Stimulated activated naive CD8-positive, alpha-beta T cell treated with anti-CD3 and anti-CD28 coated beads, Interleukin-15, amount 100 ng/mL, for 72 hours (primary cell): Measurements from ENCODE around the gene BCL2L11.

Experiments used
- ATAC-seq: fragments of 150-1000 bp; cut with Tn5 transposase; 2 replicates; pipeline ENCODE4 v1.10.0; 2021; ENCODE audit warnings: mild to moderate bottlenecking, moderate library complexity
- DNase-seq, 2 donors: peaks; one replicate each; pipeline ENCODE4 v3.0.0; 2021 to 2022
- H3K27ac Mint-ChIP-seq, 2 donors: one replicate each; pipeline ENCODE4 v1.8.0; 2022; ENCODE audit warnings: mild to moderate bottlenecking in 2 of 2, mixed read lengths in 2 of 2, moderate library complexity in 2 of 2
- H3K27me3 Mint-ChIP-seq: one replicate; pipeline ENCODE4 v1.8.0; 2022; ENCODE audit warnings: mixed read lengths
- H3K4me1 Mint-ChIP-seq: one replicate; pipeline ENCODE4 v1.8.0; 2022; ENCODE audit warnings: mild to moderate bottlenecking, mixed read lengths
- H3K4me3 Mint-ChIP-seq, 2 donors: one replicate each; pipeline ENCODE4 v1.8.0; 2022; ENCODE audit warnings: mild to moderate bottlenecking in 2 of 2, mixed read lengths in 2 of 2, moderate library complexity in 1 of 2
- H3K9me3 Mint-ChIP-seq, 2 donors: one replicate each; pipeline ENCODE4 v1.8.0; 2022; ENCODE audit warnings: mixed read lengths in 2 of 2

The BCL2L11 gene

DNA sequence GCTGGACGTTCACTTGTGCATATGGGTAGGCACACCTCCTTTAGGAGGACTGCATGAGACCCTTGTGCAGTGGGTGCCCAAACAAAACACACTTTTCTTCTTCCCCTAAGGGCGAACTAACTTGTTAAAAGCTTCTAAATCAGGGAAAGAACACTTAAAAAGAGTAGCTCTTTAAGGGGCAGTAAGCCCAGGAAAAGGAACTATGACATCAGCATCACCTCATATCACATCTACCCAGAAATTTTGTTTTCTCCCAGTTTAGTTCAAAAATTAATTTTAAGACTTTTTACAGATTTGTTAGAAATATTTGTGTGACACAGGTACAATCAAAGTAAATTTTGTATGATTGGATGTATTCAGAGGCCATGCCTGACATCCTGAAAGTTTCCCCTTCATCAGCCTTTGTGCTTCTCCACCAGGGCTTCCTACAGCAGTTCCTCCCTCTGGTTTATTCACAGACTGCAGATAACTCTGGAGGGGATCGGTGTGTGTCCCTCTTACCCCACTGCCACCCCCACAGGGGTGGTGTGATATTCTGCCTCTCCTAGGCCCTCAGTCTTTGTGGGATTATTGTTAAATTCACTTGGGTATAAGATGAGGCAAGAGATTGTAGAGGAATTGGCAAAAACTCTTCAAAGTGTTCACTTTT lies 27.6 kb downstream of the BCL2L11 start:
- ATAC-seq: no peak

DNA sequence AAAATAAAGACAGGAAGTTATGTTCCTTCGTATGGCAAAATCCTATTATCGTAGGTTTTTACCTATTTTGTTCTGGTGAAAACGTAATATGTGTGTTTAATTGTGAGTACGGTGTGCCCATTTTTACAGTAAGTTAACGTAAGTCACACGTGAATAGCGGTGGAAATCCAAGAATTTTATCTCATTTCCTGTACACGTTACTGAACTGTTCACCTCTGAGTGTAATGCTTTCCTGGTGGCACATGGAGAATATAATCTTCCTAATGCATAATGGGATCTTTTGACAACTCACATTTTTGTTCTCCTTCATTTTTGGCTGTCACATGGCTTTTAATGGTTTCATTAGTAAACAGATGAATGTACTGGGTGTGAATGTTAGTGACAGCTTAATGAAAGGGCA lies 28.2 kb downstream of the BCL2L11 start:
- ATAC-seq: no peak
- no peaks in the 10 kb centered on the region for H3K9me3 Mint-ChIP-seq
- no peaks in the 10 kb centered on the region for H3K27me3 Mint-ChIP-seq
- H3K4me1 Mint-ChIP-seq: peaks cover 45% of the 10 kb centered on the region
- no peak for DNase-seq
- no peak overlapping the region for H3K27ac Mint-ChIP-seq
- H3K4me3 Mint-ChIP-seq: no peak overlapping the region

More for the DNA sequence above, 27.6 kb downstream of the BCL2L11 start:
- Mint-ChIP-seq H3K9me3 (no peaks in the 10 kb centered on the region), H3K27me3 (no peaks in the 10 kb centered on the region), H3K4me1 (peaks cover 46% of the 10 kb centered on the region), H3K27ac (no peak overlapping the region), H3K4me3 (no peak overlapping the region)
- no peak for DNase-seq

DNA sequence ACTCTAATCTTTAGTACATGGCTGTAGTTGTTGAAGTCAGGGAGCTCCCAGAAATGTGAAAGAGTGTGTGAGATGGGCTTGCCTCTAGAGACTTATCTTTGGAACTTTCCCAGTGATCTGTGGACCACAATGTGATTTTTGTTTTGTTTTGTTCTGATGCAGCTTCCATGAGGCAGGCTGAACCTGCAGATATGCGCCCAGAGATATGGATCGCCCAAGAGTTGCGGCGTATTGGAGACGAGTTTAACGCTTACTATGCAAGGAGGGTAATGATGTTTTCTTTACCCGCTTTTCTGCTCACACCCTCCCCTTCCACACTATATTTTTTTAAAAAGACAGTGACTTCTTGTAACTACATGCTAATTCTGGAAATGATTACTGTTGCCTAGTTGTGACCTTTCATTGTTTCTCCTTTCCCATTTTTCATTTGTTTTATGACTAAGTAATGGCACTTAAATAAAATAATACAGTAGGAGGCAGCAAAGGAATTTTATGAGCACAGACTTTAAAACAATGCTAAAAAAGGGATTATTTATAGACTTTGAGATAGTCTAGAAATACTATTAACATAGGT lies 29.3 kb downstream of the BCL2L11 start:
- Mint-ChIP-seq H3K27ac (no peak overlapping the region), H3K4me3 (no peak overlapping the region), H3K27me3 (no peaks in the 10 kb centered on the region), H3K9me3 (no peaks in the 10 kb centered on the region), H3K4me1 (peaks cover 45% of the 10 kb centered on the region)
- DNase-seq (no peak), ATAC-seq (no peak)

DNA sequence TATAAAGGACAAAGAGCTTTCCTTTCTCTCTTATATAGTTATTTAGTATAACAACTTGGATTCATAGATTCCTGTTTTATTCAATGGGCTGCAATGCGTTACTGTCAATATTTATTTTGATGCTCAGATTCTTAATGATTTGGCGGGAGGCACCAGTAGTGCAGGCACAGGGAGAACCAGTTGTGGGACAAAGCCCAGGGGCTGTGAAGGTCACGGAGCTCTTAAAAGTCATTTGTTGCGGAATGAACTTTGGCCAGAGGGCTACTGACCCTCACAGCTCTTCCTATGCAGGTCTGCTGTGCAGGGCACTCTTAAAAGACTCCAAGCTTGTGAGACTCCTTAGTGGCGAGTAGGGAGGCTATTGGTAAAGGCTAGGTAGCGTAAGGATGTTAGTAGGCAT lies 34.0 kb downstream of the BCL2L11 start:
- H3K27ac Mint-ChIP-seq: no peak overlapping the region
- H3K4me1 Mint-ChIP-seq: peaks cover 55% of the 10 kb centered on the region
- H3K27me3 Mint-ChIP-seq: no peaks in the 10 kb centered on the region
- ATAC-seq (no peak), DNase-seq (no peak)
- H3K4me3 Mint-ChIP-seq: no peak overlapping the region
- no peaks in the 10 kb centered on the region for H3K9me3 Mint-ChIP-seq

DNA sequence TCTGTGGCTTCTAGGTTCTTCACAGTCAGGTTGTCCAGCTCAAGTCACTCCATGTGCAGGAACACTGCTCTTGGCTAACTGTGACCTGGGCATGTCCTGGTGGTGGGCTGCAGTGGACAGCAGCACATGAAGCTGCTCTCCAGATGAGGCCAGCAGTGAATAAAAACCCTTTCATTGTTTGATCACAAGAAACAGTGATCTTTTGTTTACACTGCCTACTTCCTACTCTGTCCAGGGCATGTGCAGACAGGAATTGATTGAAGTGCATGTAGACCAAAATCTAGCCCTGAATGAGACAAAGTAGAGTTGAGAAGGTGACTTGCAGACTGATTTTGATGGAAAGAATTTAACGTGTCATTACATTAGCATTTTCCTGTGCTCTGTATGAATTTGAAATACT lies 34.9 kb downstream of the BCL2L11 start:
- ATAC-seq (no peak), DNase-seq (no peak)
- H3K4me1 Mint-ChIP-seq: peaks cover 57% of the 10 kb centered on the region
- no peak overlapping the region for H3K4me3 Mint-ChIP-seq
- no peak overlapping the region for H3K27ac Mint-ChIP-seq
- no peaks in the 10 kb centered on the region for H3K27me3 Mint-ChIP-seq
- H3K9me3 Mint-ChIP-seq: no peaks in the 10 kb centered on the region

DNA sequence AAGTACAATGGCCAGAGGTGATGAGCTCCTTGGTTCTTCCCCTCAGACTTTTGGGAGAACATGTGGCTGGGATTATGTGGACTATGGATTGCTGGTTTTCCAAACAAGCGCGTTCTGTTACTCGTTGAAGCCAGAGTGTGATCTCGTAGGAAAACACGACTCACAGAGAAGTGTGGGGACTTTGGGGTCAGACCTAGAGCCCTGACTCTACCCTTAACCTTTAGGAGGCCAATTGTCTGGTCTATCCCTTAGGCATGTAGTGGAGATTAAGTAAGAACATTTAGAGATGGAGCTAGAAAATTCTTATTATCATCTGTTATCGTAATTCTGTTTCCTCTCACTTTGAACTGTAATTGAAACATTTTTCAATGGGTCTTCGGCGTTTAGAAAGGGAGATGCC lies 35.8 kb downstream of the BCL2L11 start:
- Mint-ChIP-seq H3K4me1 (peaks cover 59% of the 10 kb centered on the region), H3K27me3 (no peaks in the 10 kb centered on the region), H3K27ac (no peak overlapping the region), H3K4me3 (peak overlapping the region in 1 of 2 donors; percentile 48), H3K9me3 (no peaks in the 10 kb centered on the region)
- ATAC-seq: no peak
- DNase-seq: no peak

DNA sequence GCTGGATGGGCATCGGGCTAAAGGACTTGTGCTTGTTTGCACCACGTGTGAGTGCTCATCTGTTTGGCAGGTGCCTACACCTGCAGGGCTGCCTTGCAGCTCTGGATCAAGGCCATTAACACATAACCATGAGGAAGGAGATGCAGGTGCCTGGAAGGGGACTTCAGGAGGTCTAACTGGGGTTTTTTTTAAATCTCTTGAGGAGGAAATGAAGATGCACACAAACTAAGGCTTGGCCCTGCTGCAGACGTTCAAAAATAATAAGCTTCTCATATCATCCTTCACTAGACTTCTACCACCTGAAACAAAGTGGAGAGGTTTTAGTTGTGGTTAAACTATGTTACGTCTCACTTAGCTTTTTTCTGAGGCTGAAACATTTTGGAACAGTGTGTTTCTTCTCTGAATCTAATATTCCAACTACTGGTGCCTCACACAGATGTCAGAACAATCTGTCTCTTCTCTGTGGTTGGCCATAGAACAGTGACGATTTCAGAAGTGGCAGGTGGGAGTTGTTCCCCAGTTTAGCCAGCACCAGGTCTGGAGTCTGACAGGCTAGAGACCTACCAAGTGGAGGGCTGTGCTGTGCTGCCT lies 36.5 kb downstream of the BCL2L11 start:
- peaks cover 66% of the 10 kb centered on the region for H3K4me1 Mint-ChIP-seq
- peak overlapping the region; percentile 27 to 48 for H3K4me3 Mint-ChIP-seq
- DNase-seq (no peak), ATAC-seq (peak; percentile 71)
- no peaks in the 10 kb centered on the region for H3K27me3 Mint-ChIP-seq
- H3K9me3 Mint-ChIP-seq: no peaks in the 10 kb centered on the region
- H3K27ac Mint-ChIP-seq: peak overlapping the region in 1 of 2 donors; percentile 20

DNA sequence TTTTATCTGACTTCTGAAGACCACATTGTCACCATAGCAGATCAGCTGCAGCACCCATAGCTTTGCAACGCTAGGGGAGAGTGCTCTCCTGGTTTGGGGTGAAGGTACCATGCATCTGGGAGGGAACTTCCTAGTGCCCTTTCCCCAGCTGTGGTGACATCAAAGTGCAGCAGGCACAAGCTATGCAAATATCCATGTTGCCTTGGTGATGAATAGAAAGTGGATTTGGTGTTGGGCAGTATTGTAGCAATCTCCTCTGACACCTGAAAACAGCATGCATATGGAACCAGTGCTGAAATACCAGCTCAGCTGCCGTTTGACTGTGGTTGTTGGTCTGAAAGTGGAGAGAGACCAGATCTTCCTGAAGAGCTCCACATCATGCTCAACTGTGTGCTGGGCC lies 37.1 kb downstream of the BCL2L11 start:
- ATAC-seq (peak; percentile 64), DNase-seq (peak in 1 of 2 donors; percentile 28)
- H3K4me3 Mint-ChIP-seq: no peak overlapping the region
- H3K27ac Mint-ChIP-seq: no peak overlapping the region
- H3K9me3 Mint-ChIP-seq: no peaks in the 10 kb centered on the region
- H3K27me3 Mint-ChIP-seq: no peaks in the 10 kb centered on the region
- H3K4me1 Mint-ChIP-seq: peaks cover 72% of the 10 kb centered on the region

DNA sequence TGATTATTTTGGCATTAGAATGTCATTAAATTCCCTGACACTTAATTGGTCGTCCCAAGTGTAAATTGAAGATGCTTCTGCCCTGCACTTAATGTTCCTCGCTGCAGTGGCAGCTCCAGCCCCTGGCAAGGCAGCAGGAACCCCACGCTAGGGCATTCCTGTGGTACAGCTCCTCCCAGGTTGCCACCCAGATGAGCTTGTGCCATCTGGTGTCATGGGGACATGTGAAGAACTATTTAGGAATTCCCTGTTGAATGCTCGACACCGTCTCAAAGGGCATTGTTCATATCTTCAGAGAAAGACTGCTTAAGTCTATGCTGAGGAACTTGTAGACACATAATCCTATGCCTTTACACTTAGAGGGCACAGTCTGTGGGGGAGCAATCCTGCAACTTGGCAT lies 38.9 kb downstream of the BCL2L11 start:
- H3K27ac Mint-ChIP-seq: no peak overlapping the region
- DNase-seq (no peak), ATAC-seq (no peak)
- H3K4me1 Mint-ChIP-seq: peaks cover 78% of the 10 kb centered on the region
- H3K9me3 Mint-ChIP-seq: no peaks in the 10 kb centered on the region
- H3K27me3 Mint-ChIP-seq: no peaks in the 10 kb centered on the region
- H3K4me3 Mint-ChIP-seq: no peak overlapping the region

DNA sequence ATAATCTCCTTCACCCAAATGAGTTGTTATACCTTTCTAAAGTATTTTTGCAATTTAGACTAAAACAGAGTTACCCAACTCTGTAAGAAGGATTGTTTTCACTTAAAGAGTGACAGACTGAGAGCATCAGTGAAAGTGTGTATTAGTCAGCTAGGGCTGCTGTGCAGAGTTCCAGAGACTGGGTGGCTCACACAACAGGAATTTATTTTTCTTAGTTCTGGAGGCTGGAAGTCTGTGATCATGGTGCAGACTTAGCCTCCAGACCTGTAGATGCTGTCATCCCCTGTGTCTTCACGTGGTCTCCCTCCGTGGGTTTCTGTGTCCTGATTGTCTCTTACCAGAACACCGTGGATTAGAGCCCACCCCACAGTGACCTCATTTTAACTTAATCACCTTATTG lies 40.0 kb downstream of the BCL2L11 start:
- Mint-ChIP-seq H3K4me1 (peaks cover 67% of the 10 kb centered on the region), H3K4me3 (no peak overlapping the region), H3K9me3 (no peaks in the 10 kb centered on the region), H3K27me3 (no peaks in the 10 kb centered on the region), H3K27ac (no peak overlapping the region)
- DNase-seq: no peak
- ATAC-seq: no peak

DNA sequence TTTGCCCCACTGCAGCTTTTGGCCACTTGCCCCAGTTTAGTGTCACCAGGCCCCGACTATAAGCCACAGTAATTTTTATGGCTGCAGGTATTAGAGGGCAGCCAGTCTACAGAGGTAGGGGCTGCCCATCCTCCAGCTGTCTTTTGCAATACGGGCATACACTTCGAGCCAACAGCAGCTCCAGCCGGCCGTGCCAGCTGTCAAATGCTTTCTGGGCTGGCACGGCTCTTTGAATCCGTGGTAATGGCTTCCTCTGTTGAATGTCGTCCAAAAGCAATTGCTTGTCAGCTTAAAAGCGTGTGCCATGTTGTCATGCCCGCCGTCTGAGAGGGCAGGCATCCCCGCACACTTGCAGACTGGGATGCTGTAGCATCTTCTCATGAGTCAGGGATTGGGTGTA lies 41.3 kb downstream of the BCL2L11 start:
- no peaks in the 10 kb centered on the region for H3K9me3 Mint-ChIP-seq
- DNase-seq (no peak), ATAC-seq (no peak)
- H3K27ac Mint-ChIP-seq: no peak overlapping the region
- no peak overlapping the region for H3K4me3 Mint-ChIP-seq
- peaks cover 55% of the 10 kb centered on the region for H3K4me1 Mint-ChIP-seq
- H3K27me3 Mint-ChIP-seq: no peaks in the 10 kb centered on the region

DNA sequence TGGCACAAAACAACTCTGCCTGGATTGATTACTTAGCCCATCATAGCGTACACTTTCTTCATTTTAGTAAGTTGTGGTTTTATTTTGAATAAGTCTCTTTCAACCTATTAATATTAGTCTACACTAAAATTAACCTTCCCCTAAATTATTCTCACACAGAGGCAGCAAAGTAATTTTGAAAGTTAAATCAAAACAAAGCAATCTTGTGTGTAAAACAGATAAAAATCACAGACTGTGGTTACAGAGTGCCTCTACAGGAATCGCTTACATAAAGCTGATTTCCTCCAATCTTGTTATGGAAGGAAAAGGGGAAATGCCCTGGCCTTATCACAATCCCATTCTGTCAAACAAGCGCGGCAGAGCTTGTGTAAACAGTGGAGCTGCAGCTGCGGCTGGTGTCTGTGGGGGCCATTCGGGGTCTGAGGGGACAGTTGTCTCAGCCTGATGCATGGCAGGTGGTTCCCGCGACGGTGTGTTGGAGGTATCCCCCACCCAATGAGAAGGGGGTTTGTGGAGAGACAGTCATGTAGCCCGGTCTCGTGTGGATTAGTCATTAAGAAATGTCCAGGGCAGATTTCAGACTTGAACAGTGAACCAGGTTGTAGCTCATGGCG lies 42.1 kb downstream of the BCL2L11 start:
- ATAC-seq: peak; percentile 73
- peak in 1 of 2 donors; percentile 26 for DNase-seq
- no peak overlapping the region for H3K4me3 Mint-ChIP-seq

DNA sequence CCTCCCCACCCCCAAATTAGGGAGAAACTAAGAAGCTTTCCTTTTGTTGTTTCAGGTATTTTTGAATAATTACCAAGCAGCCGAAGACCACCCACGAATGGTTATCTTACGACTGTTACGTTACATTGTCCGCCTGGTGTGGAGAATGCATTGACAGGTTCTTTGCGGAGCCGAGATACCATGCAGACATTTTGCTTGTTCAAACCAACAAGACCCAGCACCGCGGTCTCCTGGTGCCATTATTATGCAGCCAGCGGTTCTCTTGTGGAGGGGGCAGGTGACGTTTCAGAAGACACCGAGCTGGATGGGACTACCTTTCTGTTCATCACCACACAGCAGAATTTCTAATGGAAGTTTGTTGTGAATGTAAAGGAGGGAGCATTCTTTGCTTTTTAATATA lies 43.4 kb downstream of the BCL2L11 start:
- peaks cover 57% of the 10 kb centered on the region for H3K4me1 Mint-ChIP-seq

More for the DNA sequence above, 42.1 kb downstream of the BCL2L11 start:
- Mint-ChIP-seq H3K9me3 (no peaks in the 10 kb centered on the region), H3K27ac (no peak overlapping the region), H3K27me3 (no peaks in the 10 kb centered on the region), H3K4me1 (peaks cover 55% of the 10 kb centered on the region)

DNA sequence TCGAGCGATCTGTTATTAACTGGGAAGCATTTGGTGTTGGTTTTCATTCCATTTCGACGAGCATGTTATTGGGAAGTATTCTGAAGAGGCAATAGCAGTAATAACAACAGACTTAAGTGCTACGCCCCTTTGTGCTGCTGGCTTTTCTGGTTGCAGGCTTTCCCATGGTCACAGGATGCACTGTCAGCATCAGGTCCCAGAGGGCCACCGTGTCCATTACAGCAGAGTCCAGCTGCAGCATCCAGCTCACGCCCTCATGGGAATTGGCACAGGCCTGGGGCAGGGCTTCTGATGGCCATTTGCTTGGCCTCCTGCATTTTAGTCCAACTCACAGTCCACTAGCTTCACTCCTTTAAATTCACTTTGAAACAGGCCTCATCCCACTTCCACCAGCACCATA lies 44.4 kb downstream of the BCL2L11 start:
- DNase-seq: no peak
- Mint-ChIP-seq H3K4me1 (peaks cover 52% of the 10 kb centered on the region), H3K27ac (peak overlapping the region in 1 of 2 donors; percentile 34), H3K27me3 (peaks cover 16% of the 10 kb centered on the region), H3K4me3 (no peak overlapping the region), H3K9me3 (no peaks in the 10 kb centered on the region)
- no peak for ATAC-seq

More for the DNA sequence above, 43.4 kb downstream of the BCL2L11 start:
- no peak overlapping the region for H3K4me3 Mint-ChIP-seq
- H3K27me3 Mint-ChIP-seq: peaks cover 7% of the 10 kb centered on the region
- DNase-seq (no peak), ATAC-seq (no peak)
- no peaks in the 10 kb centered on the region for H3K9me3 Mint-ChIP-seq
- H3K27ac Mint-ChIP-seq: peak overlapping the region in 1 of 2 donors; percentile 27

DNA sequence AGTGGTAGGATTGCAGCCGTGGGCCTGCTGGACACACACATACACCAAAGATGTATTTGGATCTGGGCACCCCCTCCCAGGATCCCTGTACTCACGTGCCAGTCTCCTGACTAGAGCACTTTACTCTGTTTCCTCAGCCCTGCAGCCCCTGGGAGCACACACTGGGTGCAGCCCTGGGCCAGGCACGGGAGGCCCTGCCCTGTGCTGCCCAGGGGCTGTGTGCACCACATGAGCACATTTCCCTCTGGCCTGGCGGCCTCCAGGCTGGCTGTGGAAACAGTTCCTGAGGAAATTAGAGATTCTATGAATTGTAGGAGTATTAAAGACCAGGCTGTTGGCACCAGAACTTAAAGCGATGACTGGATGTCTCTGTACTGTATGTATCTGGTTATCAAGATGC lies 45.4 kb downstream of the BCL2L11 start:
- no peak for ATAC-seq
- peaks cover 48% of the 10 kb centered on the region for H3K4me1 Mint-ChIP-seq

More for the DNA sequence above, 45.4 kb downstream of the BCL2L11 start:
- Mint-ChIP-seq H3K27ac (no peak overlapping the region), H3K9me3 (no peaks in the 10 kb centered on the region), H3K27me3 (peaks cover 25% of the 10 kb centered on the region), H3K4me3 (no peak overlapping the region)
- no peak for DNase-seq
